NCI-H1105 (cell line): ENCODE measurements around the gene DCTD.

ENCODE experiments used
- DNase-seq: peaks from one replicate; lab custom pipeline; 2025; lab: John Stamatoyannopoulos, UW

The DCTD gene

GRCh38 chr4:182840108-182840507, 77.1 kb downstream of the DCTD start:
- no peak for DNase-seq
